ENCODE measurements around the gene KLHDC8A. TPM values are rescaled to one million over a fixed set of nuclear protein-coding genes. Genes with fewer than 3 reads are reported as not detected.
A peak's percentile ranks its signal among the peaks of the same experiment; 100 is the strongest.

The KLHDC8A gene
- total and polyA plus RNA-seq, 2 donors (not counting 3 experiments of a cell fraction or from before 2014, with no cell fraction given) = not detected

- H3K9me3 ChIP-seq (replicated peaks; ENCODE audit: control insufficient read depth, insufficient read depth, low read length) = no peaks in the 10 kb centered on the region
- ChIA-PET CTCF (interaction anchor here (0.6 to 21.6 kb wide), 12 partner anchors 8 to 274 kb away, joined by 3 to 1536 read pairs (median 4); no protein-coding TSS in a partner anchor), POLR2A (interaction anchor here (0.9 to 1.1 kb wide), 2 partner anchors 23 to 33 kb away, joined by 4 to 9 read pairs; no protein-coding TSS in a partner anchor)
- peak; percentile 59 for DNase-seq (ENCODE audit: low read depth, low spot score)
- no peaks in the 10 kb centered on the region for H3K27me3 ChIP-seq (ENCODE audit: control insufficient read depth in 2 of 2, insufficient read depth in 2 of 2, low read length in 2 of 2)
- dilution Hi-C loops (cut with MboI; ENCODE audit: extremely low pct_ligation_motif_present, low sequenced_read_pairs) (no loop called here), intact Hi-C loops (cut with micrococcal nuclease) (no loop called here)
- TF ChIP-seq CTCF (IDR thresholded peaks at IDR 0.05; ENCODE audit: extremely low read depth in 1 of 2, insufficient read depth in 1 of 2, low read depth in 1 of 2, low read length in 2 of 2) (peak in 1 of 2 donors; percentile 6), POLR2AphosphoS5 (IDR thresholded peaks at IDR 0.05; ENCODE audit: insufficient read depth, low read depth, low read length) (no peak)
- H3K9me1 ChIP-seq (replicated peaks; ENCODE audit: control insufficient read depth, extremely low read depth, insufficient read depth, low read length) = no peaks in the 10 kb centered on the region
- BruUV-seq (replicated peaks) = no TSS peak
- H3K9ac ChIP-seq (replicated peaks; ENCODE audit: extremely low read depth, insufficient read depth, low read length) = no peak overlapping the region
- H4K20me1 ChIP-seq (replicated peaks; ENCODE audit: control insufficient read depth, extremely low read depth, insufficient read depth, low read length) = no peaks in the 10 kb centered on the region
- no peak overlapping the region for H3K4me2 ChIP-seq (ENCODE audit: insufficient read depth, low read length)
- FAIRE-seq = no peak
- H3K79me2 ChIP-seq (ENCODE audit: control insufficient read depth, insufficient read depth, low read length) = no peaks in the 10 kb centered on the region
- no peaks in the 10 kb centered on the region for H3K36me3 ChIP-seq (ENCODE audit: control insufficient read depth in 2 of 2, extremely low read depth in 1 of 2, insufficient read depth in 2 of 2, low read length in 2 of 2)
- no peak overlapping the region for H2AFZ ChIP-seq (ENCODE audit: low read depth, low read length)
- H3K4me1 ChIP-seq (ENCODE audit: control insufficient read depth, extremely low read depth, insufficient read depth, low read length) = peaks cover 31% of the 10 kb centered on the region
- no peak overlapping the region for H3K4me3 ChIP-seq (replicated peaks in 1 of 3; ENCODE audit: insufficient read depth in 1 of 3, low read depth in 1 of 3, low read length in 3 of 3)
- H3K27ac ChIP-seq (ENCODE audit: insufficient read depth, low read depth, low read length) = no peak overlapping the region
Observed at GRCh38 chr1:205317311-205317917, 39.3 kb downstream of the KLHDC8A start.

- Histone ChIP-seq H3K27ac (ENCODE audit: insufficient read depth, low read depth, low read length) (no peak overlapping the region), H2AFZ (ENCODE audit: low read depth, low read length) (no peak overlapping the region), H3K9me1 (replicated peaks; ENCODE audit: control insufficient read depth, extremely low read depth, insufficient read depth, low read length) (no peaks in the 10 kb centered on the region), H3K27me3 (ENCODE audit: control insufficient read depth in 2 of 2, insufficient read depth in 2 of 2, low read length in 2 of 2) (no peaks in the 10 kb centered on the region), H3K4me3 (replicated peaks in 1 of 3; ENCODE audit: insufficient read depth in 1 of 3, low read depth in 1 of 3, low read length in 3 of 3) (no peak overlapping the region), H3K4me2 (ENCODE audit: insufficient read depth, low read length) (no peak overlapping the region), H4K20me1 (replicated peaks; ENCODE audit: control insufficient read depth, extremely low read depth, insufficient read depth, low read length) (no peaks in the 10 kb centered on the region), H3K9me3 (replicated peaks; ENCODE audit: control insufficient read depth, insufficient read depth, low read length) (no peaks in the 10 kb centered on the region), H3K9ac (replicated peaks; ENCODE audit: extremely low read depth, insufficient read depth, low read length) (no peak overlapping the region), H3K4me1 (ENCODE audit: control insufficient read depth, extremely low read depth, insufficient read depth, low read length) (peaks cover 31% of the 10 kb centered on the region), H3K36me3 (ENCODE audit: control insufficient read depth in 2 of 2, extremely low read depth in 1 of 2, insufficient read depth in 2 of 2, low read length in 2 of 2) (no peaks in the 10 kb centered on the region), H3K79me2 (ENCODE audit: control insufficient read depth, insufficient read depth, low read length) (no peaks in the 10 kb centered on the region)
- POLR2A ChIA-PET = no interaction called here
- dilution Hi-C loops (cut with MboI; ENCODE audit: extremely low pct_ligation_motif_present, low sequenced_read_pairs) = no loop called here
- CTCF ChIA-PET = interaction anchor here (3.3 kb wide), 1 partner anchor 43 kb away, joined by 29 read pairs; no protein-coding TSS in a partner anchor
- DNase-seq (ENCODE audit: low read depth, low spot score) = no peak
- TF ChIP-seq POLR2A (IDR thresholded peaks at IDR 0.05; ENCODE audit: low read depth, low read length) (no peak), JUN (IDR thresholded peaks at IDR 0.05; ENCODE audit: borderline replicate concordance, insufficient read depth, insufficient read length, low read depth) (no peak), POLR2AphosphoS5 (IDR thresholded peaks at IDR 0.05; ENCODE audit: insufficient read depth, low read depth, low read length) (no peak), EZH2 (IDR thresholded peaks at IDR 0.05; ENCODE audit: borderline replicate concordance, low read depth, low read length, severe bottlenecking) (no peak), GATA2 (IDR thresholded peaks at IDR 0.05; ENCODE audit: insufficient read depth, insufficient read length, low read depth, low read length) (no peak), CTCF (IDR thresholded peaks at IDR 0.05; ENCODE audit: extremely low read depth in 1 of 2, insufficient read depth in 1 of 2, low read depth in 1 of 2, low read length in 2 of 2) (no peak), MYC (IDR thresholded peaks at IDR 0.05; ENCODE audit: low read depth, low read length) (no peak), FOS (IDR thresholded peaks at IDR 0.05; ENCODE audit: borderline replicate concordance, insufficient read depth, low read length) (no peak), MAX (IDR thresholded peaks at IDR 0.05; ENCODE audit: insufficient read depth, insufficient read length) (no peak)
- BruUV-seq (replicated peaks) = no TSS peak
- FAIRE-seq = no peak
- intact Hi-C loops (cut with micrococcal nuclease) = no loop called here
Observed at GRCh38 chr1:205316161-205316566, 40.6 kb downstream of the KLHDC8A start.
